GM23248 (cell line): Measurements from ENCODE around the gene CTRB2. TPM values are rescaled to one million over a fixed set of nuclear protein-coding genes. Genes with fewer than 3 reads are reported as not detected.

Experiments used
- DNase-seq: peaks from one replicate; pipeline ENCODE4 v3.0.0-alpha.2; 2015
- H2AFZ ChIP-seq: fragments of 200-600 bp; sonication (generic); 2 replicates; pipeline ENCODE4 v1.6.1; 2016; ENCODE audit warnings: antibody characterized with exemption
- H3F3A ChIP-seq: fragments of 200-600 bp; sonication (generic); 2 replicates; pipeline ENCODE4 v1.6.1; 2016; ENCODE audit warnings: mild to moderate bottlenecking, antibody characterized with exemption, mixed run types; ENCODE audit not compliant: insufficient read depth
- H3K27ac ChIP-seq: fragments of 200-600 bp; sonication (generic); 2 replicates; pipeline ENCODE4 v1.5.1; 2016; ENCODE audit warnings: mild to moderate bottlenecking
- H3K27me3 ChIP-seq: fragments of 200-600 bp; sonication (generic); replicated peaks from 2 replicates; pipeline ENCODE4 v1.6.1; 2016; ENCODE audit warnings: mild to moderate bottlenecking; ENCODE audit not compliant: insufficient read depth
- H3K36me3 ChIP-seq: fragments of 200-600 bp; sonication (generic); 2 replicates; pipeline ENCODE4 v1.6.1; 2016; ENCODE audit warnings: low read depth, mild to moderate bottlenecking
- H3K4me1 ChIP-seq: fragments of 200-600 bp; sonication (generic); 2 replicates; pipeline ENCODE4 v1.6.1; 2016; ENCODE audit warnings: mild to moderate bottlenecking; ENCODE audit not compliant: insufficient read depth
- H3K4me2 ChIP-seq: fragments of 200-600 bp; sonication (generic); one replicate; pipeline ENCODE4 v1.6.1; 2016; ENCODE audit warnings: mild to moderate bottlenecking; ENCODE audit not compliant: unreplicated experiment
- H3K4me3 ChIP-seq: fragments of 200-600 bp; sonication (generic); 2 replicates; pipeline ENCODE4 v1.5.1; 2016; ENCODE audit warnings: mild to moderate bottlenecking
- H3K79me2 ChIP-seq: fragments of 200-600 bp; sonication (generic); 2 replicates; pipeline ENCODE4 v1.6.1; 2016; ENCODE audit warnings: mild to moderate bottlenecking; ENCODE audit not compliant: insufficient read depth
- H3K9ac ChIP-seq: fragments of 200-600 bp; sonication (generic); 2 replicates; pipeline ENCODE4 v1.6.1; 2016; ENCODE audit warnings: mild to moderate bottlenecking
- H3K9me2 ChIP-seq: fragments of 200-600 bp; sonication (generic); 2 replicates; pipeline ENCODE4 v1.6.1; 2016; ENCODE audit warnings: mixed run types, mild to moderate bottlenecking, moderate library complexity; ENCODE audit not compliant: insufficient read depth
- H3K9me3 ChIP-seq: fragments of 200-600 bp; sonication (generic); one replicate; pipeline ENCODE4 v1.6.1; 2017; ENCODE audit warnings: low read depth
- H4K20me1 ChIP-seq: fragments of 200-600 bp; sonication (generic); 2 replicates; pipeline ENCODE4 v1.6.0; 2016; ENCODE audit not compliant: insufficient read depth
- EZH2 ChIP-seq: fragments of 200-600 bp; sonication (generic); IDR thresholded peaks from 2 replicates; pipeline ENCODE4 v1.6.1; 2018; ENCODE audit warnings: antibody characterized with exemption, mild to moderate bottlenecking; ENCODE audit not compliant: insufficient read depth, poor library complexity, severe bottlenecking
- EZH2phosphoT487 ChIP-seq: fragments of 200-600 bp; sonication (generic); IDR thresholded peaks from 2 replicates; pipeline ENCODE4 v1.6.1; 2018; ENCODE audit warnings: antibody characterized with exemption, moderate library complexity, mild to moderate bottlenecking, low read depth; ENCODE audit not compliant: insufficient read depth
- WGBS, 2 experiments: methylation state at CpG; one replicate each; pipeline ENCODE4 v1.1.6; 2015 to 2017; ENCODE audit warnings: low lambda C conversion rate in 2 of 2, low coverage in 1 of 2; ENCODE audit errors: missing lambda C conversion rate in 2 of 2; 5-methylcytosine and 5-hydroxymethylcytosine counted together
- in situ Hi-C: fragments of 300-500 bp; cut with MboI; formaldehyde crosslinking; loops from 2 replicates; pipeline ENCODE4 v1.15.0; 2020
- polyA plus RNA-seq: library from polyadenylated mRNA; unstranded; fragments of >200 nt; fragmentation: Nextera tagmentation; extraction: Ambion mirVana; gene quantifications from 2 replicates; pipeline ENCODE4 v1.2.1, GENCODE V29; 2016
- total RNA-seq: library from RNA; depleted of rRNA; stranded (reverse); fragments of >200 nt; shearing (Covaris generic); gene quantifications from 2 replicates; pipeline ENCODE4 v1.2.3, GENCODE V29; 2014

Gene CTRB2
- total and polyA plus RNA-seq, 2 experiments from 2014 or later: not detected

- no peak overlapping the region for H3K27ac ChIP-seq
- no peak for DNase-seq
- H3K4me3 ChIP-seq: no peak overlapping the region
- WGBS, 2 experiments: 95 to 97% methylated on average over 11 of the region's 11 CpGs
- peak overlapping the region; percentile 0; the same call in 1 of the 2 replicates for H3K9ac ChIP-seq
- H3K79me2 ChIP-seq: peaks cover 72% of the 10 kb centered on the region
- H2AFZ ChIP-seq: no peak overlapping the region
- H3K4me1 ChIP-seq: no peaks in the 10 kb centered on the region
- peaks cover 39% of the 10 kb centered on the region; the same call in 1 of the 2 replicates for H3K36me3 ChIP-seq
- H4K20me1 ChIP-seq: no peaks in the 10 kb centered on the region
- no peak overlapping the region for H3K4me2 ChIP-seq
- no peaks in the 10 kb centered on the region for H3K9me2 ChIP-seq
- H3F3A ChIP-seq: 0 out of 2 replicates have a peak, but pooled peaks cover 10% of the 10 kb centered on the region
- in situ Hi-C loops: no loop called here
- TF ChIP-seq EZH2phosphoT487: no peak
- no peak for TF ChIP-seq EZH2
- H3K9me3 ChIP-seq: no peaks in the 10 kb centered on the region
- H3K27me3 ChIP-seq: no peaks in the 10 kb centered on the region
Measured at GRCh38 chr16:75231570-75231969, 24.6 kb upstream of the CTRB2 start.

GRCh38 chr16:75230471-75231110, 23.6 kb upstream of the CTRB2 start:
- in situ Hi-C loops: no loop called here
- Histone ChIP-seq H3K9ac (no peak overlapping the region), H3K4me1 (no peaks in the 10 kb centered on the region), H3K27me3 (no peaks in the 10 kb centered on the region), H2AFZ (no peak overlapping the region), H3K4me3 (no peak overlapping the region), H3K79me2 (peaks cover 63% of the 10 kb centered on the region), H3F3A (0 out of 2 replicates have a peak, but pooled peaks cover 10% of the 10 kb centered on the region), H3K4me2 (no peak overlapping the region), H3K9me3 (no peaks in the 10 kb centered on the region), H3K36me3 (peaks cover 39% of the 10 kb centered on the region; the same call in 1 of the 2 replicates), H4K20me1 (no peaks in the 10 kb centered on the region), H3K9me2 (no peaks in the 10 kb centered on the region), H3K27ac (peak overlapping the region; percentile 4; the same call in 1 of the 2 replicates)
- no peak for DNase-seq
- TF ChIP-seq EZH2phosphoT487: no peak
- TF ChIP-seq EZH2: no peak
- 84 to 85% methylated on average over 9 of the region's 9 CpGs for WGBS, 2 experiments

GRCh38 chr16:75229172-75230031, 22.4 kb upstream of the CTRB2 start:
- Histone ChIP-seq H2AFZ (no peak overlapping the region), H3K4me1 (no peaks in the 10 kb centered on the region), H3K36me3 (peaks cover 34% of the 10 kb centered on the region; the same call in 1 of the 2 replicates), H3K27ac (no peak overlapping the region), H3F3A (0 out of 2 replicates have a peak, but pooled peaks cover 10% of the 10 kb centered on the region), H3K4me2 (no peak overlapping the region), H3K79me2 (peaks cover 51% of the 10 kb centered on the region), H3K9me3 (no peaks in the 10 kb centered on the region), H3K27me3 (no peaks in the 10 kb centered on the region), H3K9me2 (no peaks in the 10 kb centered on the region), H4K20me1 (no peaks in the 10 kb centered on the region), H3K9ac (no peak overlapping the region), H3K4me3 (no peak overlapping the region)
- DNase-seq: no peak
- in situ Hi-C loops: no loop called here
- TF ChIP-seq EZH2 (no peak), EZH2phosphoT487 (no peak)
- 94 to 95% methylated on average over 42 to 47 of the region's 48 CpGs for WGBS, 2 experiments

GRCh38 chr16:75228143-75228976, 21.4 kb upstream of the CTRB2 start:
- DNase-seq: no peak
- peaks cover 30% of the 10 kb centered on the region; the same call in 1 of the 2 replicates for H3K36me3 ChIP-seq
- no peaks in the 10 kb centered on the region for H4K20me1 ChIP-seq

More at GRCh38 chr16:75228143-75228976, 21.4 kb upstream of the CTRB2 start:
- Histone ChIP-seq H3K79me2 (peaks cover 40% of the 10 kb centered on the region), H3F3A (0 out of 2 replicates have a peak, but pooled peaks cover 10% of the 10 kb centered on the region), H3K27me3 (no peaks in the 10 kb centered on the region), H2AFZ (no peak overlapping the region), H3K9ac (no peak overlapping the region), H3K9me2 (no peaks in the 10 kb centered on the region), H3K27ac (no peak overlapping the region), H3K4me2 (no peak overlapping the region), H3K4me3 (no peak overlapping the region), H3K9me3 (no peaks in the 10 kb centered on the region), H3K4me1 (no peaks in the 10 kb centered on the region)
- no peak for TF ChIP-seq EZH2phosphoT487
- no peak for TF ChIP-seq EZH2
- in situ Hi-C loops: no loop called here
- WGBS, 2 experiments: 94 to 100% methylated on average over 15 to 17 of the region's 17 CpGs
